CMK (cell line): ENCODE data around the gene ALOXE3.
"Not testable (repeated sequence)": the region's sequence is repeated elsewhere in the genome, so short reads cannot be mapped to it uniquely, and the experiment has no call there.

ENCODE experiments used
- DNase-seq: peaks from one replicate; pipeline ENCODE4 v3.0.0-alpha.2; 2010; ENCODE audit warnings: low read depth

ALOXE3 gene

DNA sequence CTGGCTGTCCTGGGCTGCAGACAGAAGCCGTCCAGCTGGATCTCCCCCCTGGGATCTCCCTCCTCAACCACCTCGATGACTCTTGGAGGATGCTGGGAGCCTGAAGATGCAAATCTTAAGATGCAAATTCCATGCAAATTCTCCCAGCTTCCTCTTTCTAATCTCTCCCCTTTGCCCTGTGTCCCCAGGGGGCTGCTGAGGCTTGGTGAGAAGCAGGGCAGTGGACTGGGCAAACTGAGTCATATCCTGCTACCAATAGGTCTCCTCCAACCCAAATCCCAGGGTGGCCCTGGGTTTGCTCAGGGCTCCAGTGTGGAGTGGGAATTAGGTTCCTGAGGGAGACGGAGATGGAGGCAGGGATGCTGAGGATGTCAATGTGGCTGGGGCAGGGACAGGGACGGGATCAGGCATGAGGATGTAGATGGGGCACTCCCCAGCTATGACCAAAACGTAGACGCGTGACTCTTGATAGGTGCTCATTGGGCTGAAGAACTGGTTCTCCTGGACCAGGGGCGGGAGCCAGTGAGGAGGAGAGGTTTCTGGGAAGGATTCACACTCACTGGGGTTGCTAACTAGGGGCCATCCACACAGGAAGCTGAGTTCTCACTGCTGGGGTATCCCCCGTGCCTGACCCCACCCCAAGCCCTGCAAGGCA, 27.2 kb downstream of the ALOXE3 start:
- no peak for DNase-seq

DNA sequence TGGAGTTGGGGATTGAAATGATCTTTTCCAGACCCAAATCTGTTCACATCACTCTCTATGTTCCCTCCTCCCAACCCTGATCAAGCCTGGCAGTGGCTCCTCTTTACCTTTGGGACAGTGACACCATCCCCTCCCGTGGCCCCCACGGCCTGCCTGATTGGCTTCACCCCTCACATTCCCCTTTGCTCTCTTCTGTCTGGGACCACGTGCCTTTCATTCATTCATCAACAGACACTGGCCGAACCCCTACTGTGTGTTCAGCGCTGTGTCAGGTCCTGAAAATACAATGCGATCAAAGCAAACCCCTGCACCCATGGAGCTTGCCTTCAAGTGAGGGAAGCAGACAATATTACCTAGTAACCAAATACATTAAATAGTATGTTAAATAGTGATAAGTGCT, 28.6 kb downstream of the ALOXE3 start:
- DNase-seq: no peak

DNA sequence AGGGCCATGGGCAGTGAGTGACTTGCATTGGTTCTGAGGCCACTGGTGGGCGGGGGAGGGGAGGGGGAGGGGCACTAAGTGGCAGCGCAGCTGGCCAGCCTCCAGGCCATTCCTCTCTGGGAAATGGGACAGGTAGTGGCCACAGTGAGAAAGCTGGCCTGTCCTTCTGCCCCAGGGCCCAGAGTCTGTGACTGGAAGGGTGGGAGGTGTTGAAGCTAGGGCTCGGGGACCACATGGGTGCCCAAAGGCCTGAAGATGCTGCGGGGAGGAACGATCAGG, 30.4 kb downstream of the ALOXE3 start:
- DNase-seq: no peak

DNA sequence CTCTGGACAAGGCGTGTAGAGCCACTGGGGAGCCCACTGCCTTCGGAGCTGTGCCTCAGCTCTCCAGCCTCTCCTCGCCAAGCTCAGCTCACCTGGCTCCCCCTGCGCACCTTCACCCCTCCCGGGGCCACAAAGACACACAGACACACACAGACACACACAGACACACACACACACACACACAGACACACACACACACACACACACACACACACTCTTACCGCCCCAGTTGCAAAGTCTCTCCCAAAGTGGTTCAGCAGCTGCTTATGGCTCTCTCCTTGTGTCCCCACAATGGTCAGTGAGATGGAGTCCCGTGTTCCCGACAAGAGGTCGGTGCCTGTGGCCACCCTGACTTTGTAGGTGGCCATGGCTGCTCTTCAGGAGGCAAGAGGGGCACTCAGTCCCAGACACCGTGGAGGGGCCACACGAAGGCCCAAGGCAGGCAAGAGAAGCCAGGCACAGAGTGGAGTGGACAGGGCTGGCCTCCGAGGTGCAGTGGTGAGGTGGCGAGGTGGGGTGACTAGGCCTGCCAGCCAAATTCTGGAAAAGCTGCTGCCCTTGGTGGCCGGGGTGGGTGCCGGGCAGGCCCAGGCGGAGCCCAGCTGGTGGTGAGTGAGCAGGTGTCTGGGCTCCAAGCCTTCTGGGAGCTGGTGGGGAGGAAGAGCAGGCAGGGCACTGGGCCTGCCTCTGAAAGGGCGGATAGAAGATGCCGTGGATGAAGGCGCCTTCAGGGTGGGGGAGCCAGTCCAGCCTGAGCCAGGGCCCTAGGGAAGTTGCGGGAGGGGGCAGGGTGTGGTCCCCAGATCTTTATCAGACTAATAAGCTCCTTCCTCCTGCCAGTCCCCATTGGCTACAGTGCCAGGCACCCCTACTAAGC, 31.0 kb downstream of the ALOXE3 start, which contains the start of gene ALOX12B:
Gene ALOX12B, minus strand, starts transcription at position 642 of the 877 bp plus-strand sequence. Its CDS starts 274 bp downstream, at position 368.
- DNase-seq: no peak

DNA sequence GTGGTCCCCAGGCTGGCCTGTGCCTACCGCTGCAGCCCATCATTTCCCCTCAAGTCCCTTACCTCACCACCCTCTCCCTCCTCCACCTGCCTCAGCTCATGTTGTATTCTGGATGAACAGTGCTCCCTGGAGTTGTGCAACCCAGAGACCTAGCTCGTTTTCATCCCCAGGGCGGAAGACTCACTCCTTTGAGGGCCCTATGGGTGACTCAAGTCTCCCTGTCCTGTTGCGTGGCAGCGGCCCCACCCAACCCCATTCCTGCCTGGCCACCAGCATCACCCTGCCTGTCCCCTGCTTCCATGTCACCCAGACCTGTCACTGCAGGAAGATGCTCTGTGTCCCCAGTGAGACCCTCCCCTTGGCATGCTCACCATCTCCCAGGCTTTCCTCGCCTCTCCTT, 34.1 kb downstream of the ALOXE3 start:
- DNase-seq: no peak

DNA sequence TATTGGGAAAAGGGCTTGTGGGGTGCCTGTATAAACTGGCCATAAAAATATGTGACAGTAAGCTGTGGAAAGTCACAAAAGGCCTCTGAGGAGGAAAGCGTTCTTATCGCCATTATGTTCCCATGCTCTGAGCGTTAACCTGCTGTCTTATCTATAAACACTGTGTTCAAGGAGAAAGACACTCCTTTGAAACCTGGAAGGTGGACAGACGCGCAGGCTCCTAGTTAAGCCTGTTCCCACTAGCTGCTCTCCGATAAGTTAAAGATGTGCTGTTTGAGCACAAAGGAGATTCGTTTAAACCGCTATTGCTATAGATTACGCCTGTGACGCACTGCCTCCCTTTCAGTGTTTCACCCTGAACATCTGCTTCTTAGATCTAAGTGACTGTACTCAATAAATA, 36.0 kb downstream of the ALOXE3 start:
- no peak for DNase-seq

DNA sequence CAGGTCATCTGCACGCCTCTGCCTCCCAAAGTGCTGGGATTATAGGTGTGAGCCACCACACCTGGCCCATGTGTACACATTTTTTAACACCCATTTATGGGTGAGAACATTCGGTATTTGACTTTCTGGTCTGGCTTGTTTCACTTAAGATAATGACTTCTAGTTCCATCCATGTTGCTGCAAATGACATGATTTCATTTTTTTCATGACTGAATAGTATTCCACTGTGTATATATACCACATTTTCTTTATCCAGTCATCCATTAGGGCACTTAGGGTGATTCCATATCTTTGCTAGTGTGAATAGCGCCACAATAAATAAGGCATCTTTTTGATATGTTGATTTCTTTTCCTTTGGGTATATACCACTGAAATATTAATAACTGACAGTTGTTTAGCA, 36.4 kb downstream of the ALOXE3 start:
- no peak for DNase-seq

DNA sequence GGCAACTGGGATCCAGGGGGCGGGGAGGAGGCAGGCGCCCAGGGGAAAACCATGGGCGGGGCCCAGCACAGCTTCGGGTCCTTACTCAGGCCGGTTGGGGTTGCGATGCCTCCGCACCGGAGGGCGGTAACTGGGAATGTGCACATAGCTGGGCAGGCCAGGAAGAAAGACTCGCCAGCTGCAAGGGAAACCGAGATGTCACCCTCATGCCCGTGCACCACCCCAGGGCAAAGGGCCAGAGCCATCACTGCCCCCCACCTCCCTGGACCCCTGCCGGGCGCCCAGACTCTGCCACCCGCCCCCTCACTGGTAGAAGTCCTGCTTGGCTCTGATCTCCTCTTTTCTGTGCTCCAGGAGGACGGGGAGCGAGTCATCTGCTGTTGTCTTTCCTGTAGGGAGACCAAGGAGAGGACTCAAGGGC, 37.5 kb downstream of the ALOXE3 start:
- no peak for DNase-seq

DNA sequence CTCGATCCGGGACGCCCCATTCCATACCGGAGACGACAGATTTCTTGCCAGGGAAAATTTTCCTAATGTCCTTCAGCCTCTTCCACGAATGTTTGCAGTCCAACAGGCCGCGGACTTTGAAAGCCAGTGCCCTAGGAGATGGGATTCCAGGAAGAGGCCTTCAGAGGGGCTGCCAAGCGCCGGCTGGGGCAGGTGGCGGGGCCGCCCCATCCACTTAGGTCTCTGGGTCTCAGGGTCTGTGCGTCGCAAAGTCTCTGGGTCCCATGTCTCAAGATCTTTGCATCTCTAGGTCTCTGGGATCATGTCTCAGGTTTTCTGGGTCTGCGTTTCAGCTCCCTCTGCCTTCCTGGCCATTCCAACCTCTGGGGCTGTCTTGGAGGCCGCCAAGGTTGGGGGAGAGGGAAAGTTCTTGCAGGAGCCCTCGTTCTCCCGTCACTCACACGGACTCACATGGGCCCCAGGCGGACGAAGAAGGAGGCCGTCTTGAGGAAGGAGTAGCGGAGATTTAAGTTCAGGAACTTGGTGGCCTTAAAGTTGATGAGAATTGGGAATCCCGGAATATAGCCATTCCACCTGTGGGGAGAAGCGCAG, 38.0 kb downstream of the ALOXE3 start:
- DNase-seq: no peak

DNA sequence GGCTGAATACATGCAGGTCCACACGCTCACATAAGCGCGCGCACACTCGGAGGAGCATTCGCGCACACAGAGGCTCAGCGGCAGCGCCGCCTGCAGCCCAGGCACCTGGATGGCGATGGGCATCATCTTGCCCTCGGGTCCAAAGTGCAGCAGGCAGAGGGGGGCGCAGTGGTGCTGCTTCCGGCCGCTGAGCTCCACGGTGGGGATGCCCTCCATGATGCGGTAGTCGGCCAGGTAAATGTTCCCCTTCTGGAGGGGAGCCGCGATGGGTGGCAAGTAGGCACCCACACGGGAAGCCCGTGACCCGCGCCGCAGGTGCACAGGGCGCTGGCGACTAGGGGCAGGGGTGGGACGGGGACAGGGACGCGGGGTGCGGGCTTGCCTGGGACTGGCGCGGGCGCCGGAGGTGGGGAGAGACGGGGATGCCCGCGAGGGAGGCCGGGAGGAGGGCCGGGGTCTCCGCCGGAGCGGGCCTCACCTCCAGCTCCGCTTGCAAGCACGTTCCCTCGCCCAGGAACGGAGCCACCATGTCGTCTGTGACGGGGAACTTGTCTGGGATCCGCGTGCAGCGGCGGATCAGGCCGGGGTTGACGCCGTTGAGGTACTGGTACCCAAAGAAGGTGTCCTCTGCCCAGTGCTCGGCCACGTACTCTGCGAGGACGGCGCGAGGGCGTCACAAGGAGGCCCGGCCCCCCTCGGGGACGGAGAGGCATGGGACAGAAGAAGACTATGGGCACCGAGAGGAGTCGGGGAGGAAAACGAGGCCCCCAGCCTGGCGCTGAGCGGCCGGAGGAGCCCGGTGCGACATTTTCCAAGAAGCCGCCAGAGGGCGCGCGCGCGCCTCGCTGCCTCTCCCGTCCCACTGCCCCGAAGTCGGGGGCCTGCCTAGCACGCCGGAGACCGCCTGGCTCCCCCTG, 38.8 kb downstream of the ALOXE3 start:
- DNase-seq: no peak

DNA sequence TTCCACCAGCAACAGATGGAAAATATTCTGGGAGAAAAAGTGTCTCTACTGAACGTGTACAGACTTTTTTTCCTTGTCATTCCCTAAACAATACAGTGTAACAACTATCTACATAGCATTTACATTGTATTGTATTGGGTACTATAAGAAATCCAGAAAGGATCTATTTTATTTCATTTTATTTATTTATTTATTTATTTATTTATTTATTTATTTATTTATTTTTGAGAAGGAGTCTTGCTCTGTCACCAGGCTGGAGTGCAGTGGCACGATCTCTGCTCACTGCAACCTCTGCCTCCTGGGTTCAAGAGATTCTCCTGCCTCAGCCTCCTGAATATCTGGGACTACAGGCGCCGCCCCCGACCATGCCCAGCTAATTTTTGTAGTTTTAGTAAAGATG, 40.4 kb downstream of the ALOXE3 start:
- DNase-seq: not testable (repeated sequence)

DNA sequence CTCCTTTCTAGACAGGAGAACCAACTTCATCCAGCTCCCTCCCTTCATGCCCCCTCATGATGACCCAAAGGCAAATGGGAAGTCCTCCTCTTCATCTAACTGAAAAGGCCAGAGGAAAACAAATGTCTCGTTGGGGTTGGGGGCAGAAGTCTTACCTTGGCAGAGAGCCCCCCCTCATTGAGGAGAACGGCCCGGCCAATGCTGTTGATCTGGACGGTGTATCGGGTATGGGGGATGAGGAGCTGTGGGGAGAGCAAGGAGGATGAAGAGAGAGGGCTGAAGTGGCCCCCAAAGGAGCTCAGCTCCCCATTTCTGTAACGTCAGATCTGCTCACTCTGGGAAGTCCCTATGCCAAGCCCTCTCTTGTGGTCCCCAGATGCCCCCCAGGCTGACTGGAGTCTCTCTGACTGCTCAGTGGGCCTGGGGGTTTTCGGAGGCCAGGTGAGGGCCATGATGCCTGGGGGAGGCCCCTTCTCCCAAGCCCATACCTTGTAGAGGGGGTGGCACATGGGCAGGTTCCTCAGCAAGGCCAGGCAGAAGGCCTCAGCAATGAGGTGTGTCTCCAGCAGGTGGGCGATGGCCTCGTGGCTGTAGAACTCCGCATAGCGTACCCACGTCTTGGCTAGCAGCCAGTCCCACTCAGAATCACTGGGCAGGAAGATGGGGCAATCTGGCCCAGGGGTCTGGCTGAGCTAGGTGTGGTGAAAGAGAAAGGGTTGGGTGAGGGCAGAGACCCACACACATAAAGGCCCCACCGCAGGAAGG, 41.6 kb downstream of the ALOXE3 start:
- DNase-seq: no peak

DNA sequence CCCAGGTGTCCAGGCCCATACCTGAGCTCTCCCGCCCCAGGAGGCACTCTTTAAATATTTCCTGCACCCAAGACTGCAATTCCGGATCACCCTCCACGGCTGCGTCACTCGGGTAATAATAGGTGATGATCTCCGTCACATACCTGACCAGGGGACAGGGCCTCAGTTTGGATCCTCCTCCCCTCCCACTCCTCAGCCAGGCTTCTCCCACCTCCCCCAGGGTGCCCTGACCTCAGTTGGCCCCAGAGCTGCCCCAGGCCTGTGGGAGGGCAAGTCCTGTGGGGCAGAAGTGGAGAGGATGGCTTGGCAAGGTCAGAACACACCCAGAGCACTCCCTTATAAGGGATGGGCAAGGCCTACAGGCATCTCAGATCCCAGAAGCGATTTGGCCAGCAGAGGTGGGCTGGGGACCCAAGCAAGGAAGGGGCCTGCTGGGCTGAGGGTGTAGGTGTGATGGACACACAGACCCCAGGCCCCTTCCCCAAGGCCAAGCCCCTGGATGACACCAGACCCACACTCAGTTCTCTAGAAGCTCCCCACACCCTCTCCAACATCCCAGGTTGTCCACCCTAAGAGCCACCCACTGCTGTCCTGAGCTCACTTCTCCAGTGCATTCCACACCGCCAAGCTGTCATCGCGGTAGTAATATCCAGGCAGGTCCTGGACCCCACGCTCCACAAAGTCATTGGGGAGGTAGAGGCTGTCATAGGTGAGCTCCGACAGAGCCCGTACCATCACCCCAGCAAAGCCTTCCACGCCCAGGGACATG, 42.6 kb downstream of the ALOXE3 start:
- no peak for DNase-seq

DNA sequence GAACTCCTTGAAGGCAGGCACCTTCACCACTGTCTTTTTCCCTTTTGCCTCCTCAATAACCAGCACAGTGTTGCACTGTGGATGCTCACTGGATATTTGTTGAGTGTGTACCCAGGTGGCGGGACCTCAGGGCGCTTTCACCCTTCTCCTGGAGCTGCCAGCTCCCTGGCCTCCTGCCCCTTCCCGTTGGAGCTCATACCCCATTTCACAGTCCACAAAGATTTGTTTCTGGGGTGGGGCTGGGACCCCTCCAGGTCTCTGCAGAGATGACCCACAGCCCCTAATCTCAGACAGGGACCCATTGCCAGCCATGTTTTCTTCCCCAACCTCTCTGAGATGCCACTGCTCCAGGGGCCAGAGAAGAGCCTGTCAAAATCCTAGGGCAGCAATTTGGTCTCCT, 43.2 kb downstream of the ALOXE3 start:
- no peak for DNase-seq

DNA sequence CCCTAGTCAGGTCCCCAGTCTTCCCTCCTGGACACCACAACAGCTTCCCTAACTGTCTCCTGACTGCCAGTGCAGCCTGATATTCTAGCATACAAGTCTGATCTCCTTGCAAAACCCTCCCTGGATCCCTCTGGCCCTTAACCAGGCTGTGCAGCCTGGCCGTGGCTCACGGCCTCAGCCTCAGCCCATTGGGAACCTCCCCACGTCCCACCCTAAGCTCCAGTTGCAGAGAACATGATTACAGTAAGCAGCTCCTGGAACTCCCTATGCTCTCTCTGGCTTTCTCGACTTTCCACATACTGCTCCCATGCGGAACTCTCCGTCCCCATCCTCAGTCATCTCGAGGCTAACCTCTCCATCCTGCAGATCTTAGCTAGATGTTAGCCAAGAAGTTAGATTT, 43.8 kb downstream of the ALOXE3 start:
- no peak for DNase-seq

DNA sequence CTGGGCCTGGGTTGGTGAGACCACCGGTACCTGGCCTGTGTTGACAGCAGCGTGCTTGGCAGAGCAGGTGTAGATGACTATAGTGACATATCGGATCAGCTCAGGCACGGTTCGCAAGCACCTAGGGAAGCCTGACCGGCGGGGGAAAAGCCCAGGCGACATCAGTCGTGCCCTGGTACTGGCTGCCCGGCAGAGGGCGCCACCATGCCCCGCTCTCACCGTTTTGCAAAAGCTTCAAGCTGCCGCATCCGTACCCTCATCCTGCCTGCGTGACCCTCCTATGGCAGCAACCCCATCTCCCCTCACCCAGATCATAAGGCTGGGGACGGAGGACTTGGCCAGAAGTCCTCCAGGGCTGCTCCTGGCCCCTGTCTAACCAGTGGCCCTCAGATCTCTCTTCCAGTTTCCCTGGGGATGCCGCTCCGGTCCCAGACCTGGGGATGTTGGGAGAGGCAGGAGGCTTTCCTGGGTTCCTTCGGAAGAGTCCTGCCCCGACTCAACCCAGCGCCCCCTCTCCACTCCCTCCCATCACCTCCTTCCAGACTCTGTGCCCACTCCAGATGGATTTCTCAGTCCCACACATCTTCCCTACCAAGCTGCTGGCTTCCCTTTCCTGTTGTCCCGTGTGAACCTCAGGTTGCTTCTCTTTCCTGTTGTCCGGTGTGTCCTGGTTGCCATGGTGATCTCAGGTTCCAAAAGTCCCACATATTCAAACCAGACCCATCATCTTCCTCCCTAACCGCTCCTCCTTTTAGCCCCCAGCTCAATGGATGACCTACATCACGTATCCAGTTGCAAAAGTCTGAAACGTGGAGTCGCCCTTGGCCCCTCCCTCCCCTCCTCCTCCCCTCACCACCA, 44.5 kb downstream of the ALOXE3 start:
- DNase-seq: no peak

DNA sequence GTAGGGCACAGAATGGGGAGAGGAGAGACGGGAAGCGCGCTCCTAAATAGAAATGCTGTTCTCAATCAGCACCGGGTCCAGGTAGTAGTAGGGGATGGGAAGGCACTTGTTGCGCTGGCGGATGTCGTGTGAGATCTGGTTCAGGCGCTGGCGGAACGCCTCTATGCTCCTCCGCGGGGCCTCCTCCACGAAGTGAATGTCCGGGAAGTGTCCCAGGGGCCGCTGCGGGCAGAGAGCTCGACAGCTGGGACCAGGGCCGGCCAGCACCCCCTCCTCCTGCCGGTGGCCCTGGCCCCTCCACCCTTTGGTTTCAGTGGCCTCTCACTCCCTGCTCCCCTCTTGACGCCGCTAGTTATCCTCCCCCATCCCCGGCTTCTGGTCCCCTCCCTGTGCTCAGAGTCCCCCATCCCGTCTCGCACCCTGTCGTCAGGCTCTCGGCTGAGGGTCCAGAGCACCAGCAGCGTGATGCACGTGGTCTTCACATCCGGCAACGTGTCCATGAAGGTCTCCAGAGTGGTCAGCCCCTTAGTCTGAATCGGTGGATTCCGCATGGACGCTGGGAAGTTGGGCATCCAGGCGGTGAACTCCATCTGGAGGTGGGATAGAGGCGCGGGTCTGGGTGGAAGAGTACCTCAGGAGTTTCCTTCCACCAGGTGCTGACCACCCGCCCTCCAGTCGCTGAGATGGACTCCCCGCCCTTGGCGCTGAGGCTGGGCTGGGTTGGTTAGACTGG, 45.4 kb downstream of the ALOXE3 start:
- DNase-seq: no peak

DNA sequence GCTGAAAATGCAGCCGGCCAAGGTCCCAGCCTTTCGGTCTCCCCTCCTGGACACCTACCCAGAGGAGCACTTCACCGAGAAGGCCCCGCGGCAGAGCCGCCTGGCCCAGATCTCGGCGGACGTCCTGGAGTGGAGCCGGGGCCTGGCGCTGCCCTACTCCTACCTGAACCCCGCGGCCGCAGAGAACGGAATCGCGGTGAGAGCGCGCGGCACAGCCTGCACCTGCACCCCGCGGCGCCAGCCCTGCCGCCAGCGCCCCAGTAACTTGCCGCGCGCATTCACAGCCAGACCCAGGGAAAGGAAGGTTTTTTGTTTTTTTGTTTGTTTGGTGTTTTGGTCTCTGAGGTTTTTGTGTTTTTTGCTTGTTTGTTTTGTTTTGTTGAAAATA, 46.0 kb downstream of the ALOXE3 start:
- DNase-seq: no peak

DNA sequence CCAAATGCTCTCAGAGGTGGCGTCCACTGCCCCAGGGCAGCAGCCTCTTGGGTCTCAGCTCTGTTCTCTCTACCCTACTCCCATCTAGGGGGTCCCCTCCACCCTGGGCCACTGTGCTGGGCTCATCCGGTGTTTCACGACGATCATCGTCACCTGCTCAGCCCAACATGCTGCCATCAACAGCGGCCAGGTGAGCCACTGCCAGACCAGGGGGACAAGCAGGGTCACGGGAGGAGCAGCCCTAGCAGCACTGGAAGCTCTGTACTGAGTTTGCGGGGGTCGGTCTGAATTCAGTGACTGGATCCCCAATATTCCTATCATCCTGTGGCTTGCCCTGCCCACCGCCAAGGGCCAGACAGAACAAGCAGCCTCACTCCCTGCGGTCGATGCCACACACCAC, 46.8 kb downstream of the ALOXE3 start:
- no peak for DNase-seq
